HEK293 (cell line): ENCODE measurements around the gene ZNF710.

Experiments
- KLF8 ChIP-seq: fragments of 450-650 bp; formaldehyde crosslinking; IDR thresholded peaks from 2 replicates; pipeline ENCODE4 v1.5.1; 2016; ENCODE audit warnings: missing biosample characterization, missing genetic modification characterization
- ZNF768 ChIP-seq: fragments of 450-650 bp; formaldehyde crosslinking; IDR thresholded peaks from 2 replicates; pipeline ENCODE4 v1.5.1; 2018; ENCODE audit warnings: missing biosample characterization, mild to moderate bottlenecking, missing genetic modification characterization
- TF ChIP-seq, protein P1 (sequence below): fragments of 450-650 bp; formaldehyde crosslinking; IDR thresholded peaks from 2 replicates; pipeline ENCODE4 v1.5.1; 2016; ENCODE audit warnings: missing biosample characterization, missing genetic modification characterization
- TF ChIP-seq, protein P2 (sequence below): IDR thresholded peaks from 2 replicates; pipeline ENCODE4 v1.6.1; 2011; ENCODE audit warnings: mild to moderate bottlenecking, low read depth, low read length, borderline replicate concordance
- TF ChIP-seq, protein P3 (sequence below): fragments of 450-650 bp; formaldehyde crosslinking; conservative IDR thresholded peaks from 2 replicates; pipeline ENCODE4 v1.5.1; 2016; ENCODE audit warnings: low read depth, missing biosample characterization, missing genetic modification characterization

DNA sequence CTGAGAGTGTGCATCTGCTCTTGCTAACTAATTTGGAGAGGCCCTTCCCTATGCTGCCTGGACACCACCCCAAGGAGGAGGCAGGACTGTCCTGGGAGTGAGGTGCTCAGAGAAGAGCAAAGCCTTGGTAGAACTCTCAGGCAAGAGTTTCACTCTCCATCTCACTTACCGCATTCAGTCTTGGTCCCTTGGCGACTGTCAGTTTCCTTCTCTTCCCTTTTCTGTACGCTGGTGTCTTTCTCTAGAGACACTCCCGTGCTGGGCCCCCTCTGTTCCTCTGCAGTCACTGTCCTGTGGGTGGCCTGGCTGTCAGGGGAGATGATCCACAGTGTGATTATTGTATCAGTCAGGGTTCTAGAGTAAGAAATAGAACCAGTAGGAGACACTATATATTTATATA is 57.2 kb downstream of the ZNF710 start:
- TF ChIP-seq, protein P1, sequence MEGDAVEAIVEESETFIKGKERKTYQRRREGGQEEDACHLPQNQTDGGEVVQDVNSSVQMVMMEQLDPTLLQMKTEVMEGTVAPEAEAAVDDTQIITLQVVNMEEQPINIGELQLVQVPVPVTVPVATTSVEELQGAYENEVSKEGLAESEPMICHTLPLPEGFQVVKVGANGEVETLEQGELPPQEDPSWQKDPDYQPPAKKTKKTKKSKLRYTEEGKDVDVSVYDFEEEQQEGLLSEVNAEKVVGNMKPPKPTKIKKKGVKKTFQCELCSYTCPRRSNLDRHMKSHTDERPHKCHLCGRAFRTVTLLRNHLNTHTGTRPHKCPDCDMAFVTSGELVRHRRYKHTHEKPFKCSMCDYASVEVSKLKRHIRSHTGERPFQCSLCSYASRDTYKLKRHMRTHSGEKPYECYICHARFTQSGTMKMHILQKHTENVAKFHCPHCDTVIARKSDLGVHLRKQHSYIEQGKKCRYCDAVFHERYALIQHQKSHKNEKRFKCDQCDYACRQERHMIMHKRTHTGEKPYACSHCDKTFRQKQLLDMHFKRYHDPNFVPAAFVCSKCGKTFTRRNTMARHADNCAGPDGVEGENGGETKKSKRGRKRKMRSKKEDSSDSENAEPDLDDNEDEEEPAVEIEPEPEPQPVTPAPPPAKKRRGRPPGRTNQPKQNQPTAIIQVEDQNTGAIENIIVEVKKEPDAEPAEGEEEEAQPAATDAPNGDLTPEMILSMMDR = no peak
- TF ChIP-seq, protein P2, sequence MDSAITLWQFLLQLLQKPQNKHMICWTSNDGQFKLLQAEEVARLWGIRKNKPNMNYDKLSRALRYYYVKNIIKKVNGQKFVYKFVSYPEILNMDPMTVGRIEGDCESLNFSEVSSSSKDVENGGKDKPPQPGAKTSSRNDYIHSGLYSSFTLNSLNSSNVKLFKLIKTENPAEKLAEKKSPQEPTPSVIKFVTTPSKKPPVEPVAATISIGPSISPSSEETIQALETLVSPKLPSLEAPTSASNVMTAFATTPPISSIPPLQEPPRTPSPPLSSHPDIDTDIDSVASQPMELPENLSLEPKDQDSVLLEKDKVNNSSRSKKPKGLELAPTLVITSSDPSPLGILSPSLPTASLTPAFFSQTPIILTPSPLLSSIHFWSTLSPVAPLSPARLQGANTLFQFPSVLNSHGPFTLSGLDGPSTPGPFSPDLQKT = no peak
- TF ChIP-seq, protein P3, sequence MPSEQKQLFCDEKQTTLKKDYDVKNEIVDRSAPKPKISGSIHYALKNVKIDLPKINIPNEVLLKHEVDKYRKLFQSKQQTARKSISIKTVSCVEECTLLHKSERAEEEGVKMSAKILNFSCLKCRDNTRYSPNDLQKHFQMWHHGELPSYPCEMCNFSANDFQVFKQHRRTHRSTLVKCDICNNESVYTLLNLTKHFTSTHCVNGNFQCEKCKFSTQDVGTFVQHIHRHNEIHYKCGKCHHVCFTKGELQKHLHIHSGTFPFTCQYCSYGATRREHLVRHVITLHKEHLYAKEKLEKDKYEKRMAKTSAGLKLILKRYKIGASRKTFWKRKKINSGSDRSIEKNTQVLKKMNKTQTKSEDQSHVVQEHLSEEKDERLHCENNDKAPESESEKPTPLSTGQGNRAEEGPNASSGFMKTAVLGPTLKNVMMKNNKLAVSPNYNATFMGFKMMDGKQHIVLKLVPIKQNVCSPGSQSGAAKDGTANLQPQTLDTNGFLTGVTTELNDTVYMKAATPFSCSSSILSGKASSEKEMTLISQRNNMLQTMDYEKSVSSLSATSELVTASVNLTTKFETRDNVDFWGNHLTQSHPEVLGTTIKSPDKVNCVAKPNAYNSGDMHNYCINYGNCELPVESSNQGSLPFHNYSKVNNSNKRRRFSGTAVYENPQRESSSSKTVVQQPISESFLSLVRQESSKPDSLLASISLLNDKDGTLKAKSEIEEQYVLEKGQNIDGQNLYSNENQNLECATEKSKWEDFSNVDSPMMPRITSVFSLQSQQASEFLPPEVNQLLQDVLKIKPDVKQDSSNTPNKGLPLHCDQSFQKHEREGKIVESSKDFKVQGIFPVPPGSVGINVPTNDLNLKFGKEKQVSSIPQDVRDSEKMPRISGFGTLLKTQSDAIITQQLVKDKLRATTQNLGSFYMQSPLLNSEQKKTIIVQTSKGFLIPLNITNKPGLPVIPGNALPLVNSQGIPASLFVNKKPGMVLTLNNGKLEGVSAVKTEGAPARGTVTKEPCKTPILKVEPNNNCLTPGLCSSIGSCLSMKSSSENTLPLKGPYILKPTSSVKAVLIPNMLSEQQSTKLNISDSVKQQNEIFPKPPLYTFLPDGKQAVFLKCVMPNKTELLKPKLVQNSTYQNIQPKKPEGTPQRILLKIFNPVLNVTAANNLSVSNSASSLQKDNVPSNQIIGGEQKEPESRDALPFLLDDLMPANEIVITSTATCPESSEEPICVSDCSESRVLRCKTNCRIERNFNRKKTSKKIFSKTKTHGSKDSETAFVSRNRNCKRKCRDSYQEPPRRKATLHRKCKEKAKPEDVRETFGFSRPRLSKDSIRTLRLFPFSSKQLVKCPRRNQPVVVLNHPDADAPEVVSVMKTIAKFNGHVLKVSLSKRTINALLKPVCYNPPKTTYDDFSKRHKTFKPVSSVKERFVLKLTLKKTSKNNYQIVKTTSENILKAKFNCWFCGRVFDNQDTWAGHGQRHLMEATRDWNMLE (tag by site-specific recombination) = no peak
- TF ChIP-seq KLF8 (no peak), ZNF768 (tag by site-specific recombination) (no peak)
